Measurements from ENCODE around the gene EEFSEC. TPM values are rescaled to one million over a fixed set of nuclear protein-coding genes. Genes with fewer than 3 reads are reported as not detected.

Gene EEFSEC
- total RNA-seq, 1 experiment from 2014 or later: 14.6 TPM

DNA sequence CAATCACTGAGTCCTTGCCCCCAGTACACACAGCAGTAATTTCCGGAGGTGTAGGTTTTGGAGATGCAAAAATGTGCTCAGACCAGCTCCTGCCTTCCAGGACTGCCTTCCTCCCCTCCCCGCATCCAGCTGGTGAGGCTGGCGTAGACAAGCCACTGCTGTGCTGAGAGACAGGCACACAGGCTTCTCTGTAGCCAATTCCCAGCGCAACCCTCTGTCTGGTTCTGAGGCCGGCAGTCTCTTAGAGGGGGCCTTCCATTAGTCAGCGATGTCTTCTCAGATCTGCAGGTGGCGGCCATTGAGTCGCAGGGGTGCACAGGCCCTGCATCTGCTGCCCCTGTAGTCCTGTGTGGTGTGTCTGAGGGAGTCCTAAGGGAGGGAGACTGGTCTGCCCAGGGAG lies 199.0 kb downstream of the EEFSEC start:
- no peak for DNase-seq (ENCODE audit: unreplicated experiment)
- Mint-ChIP-seq H3K36me3 (ENCODE audit: insufficient read depth, unreplicated experiment) (no peaks in the 10 kb centered on the region), H3K9me3 (ENCODE audit: unreplicated experiment) (no peaks in the 10 kb centered on the region), H3K27me3 (ENCODE audit: insufficient read depth, unreplicated experiment) (no peaks in the 10 kb centered on the region), H3K4me1 (ENCODE audit: insufficient read depth, unreplicated experiment) (no peaks in the 10 kb centered on the region), H3K4me3 (ENCODE audit: unreplicated experiment) (no peak overlapping the region), H3K27ac (ENCODE audit: low read depth, unreplicated experiment) (no peak overlapping the region)
- TF ChIP-seq CTCF (IDR thresholded peaks at IDR 0.05; ENCODE audit: unreplicated experiment): no peak
- POLR2A ChIA-PET: no interaction called here
- CTCF ChIA-PET: no interaction called here
- intact Hi-C loops (cut with micrococcal nuclease): no loop called here
- no TSS peak for BruUV-seq (replicated peaks)

DNA sequence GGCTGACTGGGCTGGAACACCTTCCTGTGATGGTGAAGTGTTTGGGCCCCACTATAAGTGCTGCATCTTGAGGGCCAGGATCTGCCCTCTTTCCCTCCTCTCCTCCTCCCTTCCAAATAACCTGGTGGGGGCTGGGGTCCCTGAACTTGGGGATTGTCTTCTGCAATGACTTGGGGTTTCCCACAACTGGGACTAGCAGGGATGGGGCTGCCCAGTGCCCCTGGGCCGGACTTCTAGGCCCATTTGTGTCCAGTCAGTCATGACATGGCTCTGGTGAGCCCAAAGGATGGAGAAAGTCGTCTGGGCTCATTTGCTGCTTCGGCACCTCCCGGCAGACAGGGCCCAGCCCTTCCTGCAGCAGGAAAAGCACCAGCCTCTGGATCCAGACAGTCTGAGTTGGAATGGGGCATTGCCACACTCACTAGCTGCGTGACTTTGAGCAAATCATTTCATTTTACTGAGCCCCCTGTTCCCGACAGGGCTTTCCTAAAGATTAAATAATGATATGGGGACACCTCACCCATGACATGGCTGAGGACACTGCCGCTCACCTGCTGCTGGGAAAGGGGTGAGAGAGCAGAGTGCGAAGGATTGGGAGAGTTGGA lies 200.2 kb downstream of the EEFSEC start:
- no TSS peak for BruUV-seq (replicated peaks)
- DNase-seq (ENCODE audit: unreplicated experiment): no peak
- POLR2A ChIA-PET: no interaction called here
- no peak overlapping the region for H3K27ac Mint-ChIP-seq (ENCODE audit: low read depth, unreplicated experiment)
- no peaks in the 10 kb centered on the region for H3K36me3 Mint-ChIP-seq (ENCODE audit: insufficient read depth, unreplicated experiment)
- H3K27me3 Mint-ChIP-seq (ENCODE audit: insufficient read depth, unreplicated experiment): no peaks in the 10 kb centered on the region
- CTCF ChIA-PET: no interaction called here
- no peaks in the 10 kb centered on the region for H3K9me3 Mint-ChIP-seq (ENCODE audit: unreplicated experiment)
- no peak for TF ChIP-seq CTCF (IDR thresholded peaks at IDR 0.05; ENCODE audit: unreplicated experiment)
- H3K4me1 Mint-ChIP-seq (ENCODE audit: insufficient read depth, unreplicated experiment): no peaks in the 10 kb centered on the region
- H3K4me3 Mint-ChIP-seq (ENCODE audit: unreplicated experiment): no peak overlapping the region
- intact Hi-C loops (cut with micrococcal nuclease): no loop called here

- BruUV-seq (replicated peaks): no TSS peak
- no peak for TF ChIP-seq CTCF (IDR thresholded peaks at IDR 0.05; ENCODE audit: unreplicated experiment)
Observed at GRCh38 chr3:128353991-128354687, 200.9 kb downstream of the EEFSEC start.

GRCh38 chr3:128354788-128355542 lies 201.7 kb downstream of the EEFSEC start:
- intact Hi-C loops (cut with micrococcal nuclease): no loop called here
- H3K4me3 Mint-ChIP-seq (ENCODE audit: unreplicated experiment): no peak overlapping the region
- H3K4me1 Mint-ChIP-seq (ENCODE audit: insufficient read depth, unreplicated experiment): no peaks in the 10 kb centered on the region
- no peak for DNase-seq (ENCODE audit: unreplicated experiment)
- ChIA-PET CTCF (no interaction called here), POLR2A (no interaction called here)
- H3K9me3 Mint-ChIP-seq (ENCODE audit: unreplicated experiment): no peaks in the 10 kb centered on the region
- no peak for TF ChIP-seq CTCF (IDR thresholded peaks at IDR 0.05; ENCODE audit: unreplicated experiment)
- H3K27me3 Mint-ChIP-seq (ENCODE audit: insufficient read depth, unreplicated experiment): no peaks in the 10 kb centered on the region
- H3K36me3 Mint-ChIP-seq (ENCODE audit: insufficient read depth, unreplicated experiment): no peaks in the 10 kb centered on the region
- H3K27ac Mint-ChIP-seq (ENCODE audit: low read depth, unreplicated experiment): no peak overlapping the region
- no TSS peak for BruUV-seq (replicated peaks)

More at GRCh38 chr3:128353991-128354687, 200.9 kb downstream of the EEFSEC start:
- H3K9me3 Mint-ChIP-seq (ENCODE audit: unreplicated experiment): no peaks in the 10 kb centered on the region
- no peak overlapping the region for H3K27ac Mint-ChIP-seq (ENCODE audit: low read depth, unreplicated experiment)
- no peaks in the 10 kb centered on the region for H3K4me1 Mint-ChIP-seq (ENCODE audit: insufficient read depth, unreplicated experiment)
- ChIA-PET POLR2A (no interaction called here), CTCF (no interaction called here)
- no peak overlapping the region for H3K4me3 Mint-ChIP-seq (ENCODE audit: unreplicated experiment)
- no peak for DNase-seq (ENCODE audit: unreplicated experiment)
- H3K27me3 Mint-ChIP-seq (ENCODE audit: insufficient read depth, unreplicated experiment): no peaks in the 10 kb centered on the region
- intact Hi-C loops (cut with micrococcal nuclease): no loop called here
- H3K36me3 Mint-ChIP-seq (ENCODE audit: insufficient read depth, unreplicated experiment): no peaks in the 10 kb centered on the region

Data from MCF 10A (cell line).